Esophagus muscularis mucosa (tissue), 3 donors: ENCODE measurements around the gene CPSF4L.

Experiments used
- EP300 ChIP-seq: sonication (generic); formaldehyde crosslinking; IDR thresholded peaks from one replicate; pipeline ENCODE4 v1.6.1; 2017; ENCODE audit warnings: antibody characterized with exemption
- TF ChIP-seq, protein P1 (sequence below), 3 experiments: fragments of 200-600 bp in 2 of 3; fragments of 450-650 bp in 1 of 3; sonication (generic) in 2 of 3; IDR thresholded peaks; one replicate each; pipeline ENCODE4 v1.5.1; 2017 to 2019; ENCODE audit warnings: antibody characterized with exemption in 3 of 3, mild to moderate bottlenecking in 2 of 3, moderate library complexity in 1 of 3

- TF ChIP-seq, protein P1, sequence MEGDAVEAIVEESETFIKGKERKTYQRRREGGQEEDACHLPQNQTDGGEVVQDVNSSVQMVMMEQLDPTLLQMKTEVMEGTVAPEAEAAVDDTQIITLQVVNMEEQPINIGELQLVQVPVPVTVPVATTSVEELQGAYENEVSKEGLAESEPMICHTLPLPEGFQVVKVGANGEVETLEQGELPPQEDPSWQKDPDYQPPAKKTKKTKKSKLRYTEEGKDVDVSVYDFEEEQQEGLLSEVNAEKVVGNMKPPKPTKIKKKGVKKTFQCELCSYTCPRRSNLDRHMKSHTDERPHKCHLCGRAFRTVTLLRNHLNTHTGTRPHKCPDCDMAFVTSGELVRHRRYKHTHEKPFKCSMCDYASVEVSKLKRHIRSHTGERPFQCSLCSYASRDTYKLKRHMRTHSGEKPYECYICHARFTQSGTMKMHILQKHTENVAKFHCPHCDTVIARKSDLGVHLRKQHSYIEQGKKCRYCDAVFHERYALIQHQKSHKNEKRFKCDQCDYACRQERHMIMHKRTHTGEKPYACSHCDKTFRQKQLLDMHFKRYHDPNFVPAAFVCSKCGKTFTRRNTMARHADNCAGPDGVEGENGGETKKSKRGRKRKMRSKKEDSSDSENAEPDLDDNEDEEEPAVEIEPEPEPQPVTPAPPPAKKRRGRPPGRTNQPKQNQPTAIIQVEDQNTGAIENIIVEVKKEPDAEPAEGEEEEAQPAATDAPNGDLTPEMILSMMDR (IDR thresholded peaks at IDR 0.05): no peak
- TF ChIP-seq EP300: no peak
Measured at GRCh38 chr17:73281928-73282327, 20.2 kb upstream of the CPSF4L start.
